GM21529 (cell line): ENCODE measurements around the gene HMCN2.
"Not testable (repeated sequence)": the region's sequence is repeated elsewhere in the genome, so short reads cannot be mapped to it uniquely, and the experiment has no call there.

Experiments used
- ATAC-seq: cut with Tn5 transposase; IDR thresholded peaks from one replicate; pipeline ENCODE4 v1.9.1; 2021; ENCODE audit not compliant: unreplicated experiment

The HMCN2 gene

GRCh38 chr9:130327070-130327780 is 61.7 kb downstream of the HMCN2 start:
- ATAC-seq, result no peak

GRCh38 chr9:130327781-130328348 is 62.3 kb downstream of the HMCN2 start:
- no peak for ATAC-seq

GRCh38 chr9:130328349-130328801 is 62.8 kb downstream of the HMCN2 start:
- no peak for ATAC-seq

GRCh38 chr9:130329061-130329460 is 63.5 kb downstream of the HMCN2 start:
- no peak for ATAC-seq

GRCh38 chr9:130330202-130330862 is 64.8 kb downstream of the HMCN2 start:
- no peak for ATAC-seq

- no peak for ATAC-seq
These were observed 65.5 kb downstream of the HMCN2 start for GRCh38 chr9:130331061-130331460.

- ATAC-seq, result no peak
These were observed 66.0 kb downstream of the HMCN2 start for GRCh38 chr9:130331573-130331972.

GRCh38 chr9:130332384-130332926 is 66.9 kb downstream of the HMCN2 start:
- no peak for ATAC-seq

- no peak for ATAC-seq
These were observed 67.6 kb downstream of the HMCN2 start for GRCh38 chr9:130333041-130333711.

- ATAC-seq, result no peak
These were observed 68.1 kb downstream of the HMCN2 start for GRCh38 chr9:130333712-130334062.

- ATAC-seq, result no peak
These were observed 69.4 kb downstream of the HMCN2 start for GRCh38 chr9:130334915-130335314.

- ATAC-seq, result no peak
These were observed 70.6 kb downstream of the HMCN2 start for GRCh38 chr9:130336027-130336610.

GRCh38 chr9:130336885-130337284 is 71.3 kb downstream of the HMCN2 start:
- ATAC-seq, result no peak

GRCh38 chr9:130337318-130337717 is 71.8 kb downstream of the HMCN2 start:
- ATAC-seq, result no peak

GRCh38 chr9:130337784-130338380 is 72.3 kb downstream of the HMCN2 start:
- ATAC-seq, result no peak

GRCh38 chr9:130338891-130339290 is 73.3 kb downstream of the HMCN2 start:
- not testable (repeated sequence) for ATAC-seq

- ATAC-seq, result no peak
These were observed 73.7 kb downstream of the HMCN2 start for GRCh38 chr9:130339306-130339705.

- ATAC-seq, result no peak
These were observed 74.5 kb downstream of the HMCN2 start for GRCh38 chr9:130340011-130340410.

GRCh38 chr9:130340557-130340956 is 75.0 kb downstream of the HMCN2 start:
- not testable (repeated sequence) for ATAC-seq

GRCh38 chr9:130341128-130341527 is 75.6 kb downstream of the HMCN2 start:
- no peak for ATAC-seq
